GM21528 (cell line): ENCODE measurements around the gene CACNA2D3.
"Not testable (repeated sequence)": the region's sequence is repeated elsewhere in the genome, so short reads cannot be mapped to it uniquely, and the experiment has no call there.

ENCODE experiments used
- ATAC-seq: cut with Tn5 transposase; IDR thresholded peaks from one replicate; pipeline ENCODE4 v1.9.1; 2021; ENCODE audit warnings: mild to moderate bottlenecking, moderate library complexity; ENCODE audit not compliant: unreplicated experiment, low FRiP score

CACNA2D3 gene

GRCh38 chr3:54432975-54433374 lies 310.6 kb downstream of the CACNA2D3 start:
- ATAC-seq = no peak

GRCh38 chr3:54433846-54434245 lies 311.5 kb downstream of the CACNA2D3 start:
- ATAC-seq = no peak

- ATAC-seq = no peak
These were observed 312.4 kb downstream of the CACNA2D3 start for GRCh38 chr3:54434756-54435155.

GRCh38 chr3:54437271-54437670 lies 314.9 kb downstream of the CACNA2D3 start:
- no peak for ATAC-seq

- ATAC-seq = no peak
These were observed 321.3 kb downstream of the CACNA2D3 start for GRCh38 chr3:54443561-54444161.

GRCh38 chr3:54445630-54446029 lies 323.3 kb downstream of the CACNA2D3 start:
- no peak for ATAC-seq

GRCh38 chr3:54447427-54447826 lies 325.1 kb downstream of the CACNA2D3 start:
- no peak for ATAC-seq

- no peak for ATAC-seq
These were observed 332.5 kb downstream of the CACNA2D3 start for GRCh38 chr3:54454806-54455205.

GRCh38 chr3:54458357-54458756 lies 336.0 kb downstream of the CACNA2D3 start:
- no peak for ATAC-seq

- ATAC-seq = not testable (repeated sequence)
These were observed 342.2 kb downstream of the CACNA2D3 start for GRCh38 chr3:54464554-54464953.

GRCh38 chr3:54476891-54477290 lies 354.5 kb downstream of the CACNA2D3 start:
- no peak for ATAC-seq

- ATAC-seq = no peak
These were observed 359.4 kb downstream of the CACNA2D3 start for GRCh38 chr3:54481606-54482365.

- no peak for ATAC-seq
These were observed 362.0 kb downstream of the CACNA2D3 start for GRCh38 chr3:54484334-54484733.

- ATAC-seq = no peak
These were observed 364.0 kb downstream of the CACNA2D3 start for GRCh38 chr3:54486317-54486716.

GRCh38 chr3:54488297-54488696 lies 365.9 kb downstream of the CACNA2D3 start:
- no peak for ATAC-seq

GRCh38 chr3:54494209-54494608 lies 371.9 kb downstream of the CACNA2D3 start:
- no peak for ATAC-seq

GRCh38 chr3:54506603-54507002 lies 384.3 kb downstream of the CACNA2D3 start:
- ATAC-seq = no peak

- no peak for ATAC-seq
These were observed 385.6 kb downstream of the CACNA2D3 start for GRCh38 chr3:54507876-54508460.

GRCh38 chr3:54510506-54510905 lies 388.2 kb downstream of the CACNA2D3 start:
- no peak for ATAC-seq

- no peak for ATAC-seq
These were observed 389.5 kb downstream of the CACNA2D3 start for GRCh38 chr3:54511766-54512365.

GRCh38 chr3:54514006-54514405 lies 391.7 kb downstream of the CACNA2D3 start:
- ATAC-seq = no peak
